HPDE6-E6E7 (cell line): ENCODE data around the gene PTPN11.
"Not testable (repeated sequence)": the region's sequence is repeated elsewhere in the genome, so short reads cannot be mapped to it uniquely, and the experiment has no call there.

Experiments
- DNase-seq: peaks from one replicate; pipeline ENCODE4 v3.0.0; 2011; ENCODE audit warnings: missing footprints; ENCODE audit errors: extremely low spot score

The PTPN11 gene

GRCh38 chr12:112514926-112515642 lies 96.3 kb downstream of the PTPN11 start:
- no peak for DNase-seq

GRCh38 chr12:112515868-112516267 lies 97.1 kb downstream of the PTPN11 start:
- DNase-seq: no peak

GRCh38 chr12:112517730-112518364 lies 99.1 kb downstream of the PTPN11 start:
- no peak for DNase-seq

GRCh38 chr12:112518365-112518735 lies 99.6 kb downstream of the PTPN11 start:
- no peak for DNase-seq

- not testable (repeated sequence) for DNase-seq
Observed at GRCh38 chr12:112519841-112520340, 101.1 kb downstream of the PTPN11 start.

- DNase-seq: no peak
Observed at GRCh38 chr12:112523856-112524255, 105.1 kb downstream of the PTPN11 start.

- no peak for DNase-seq
Observed at GRCh38 chr12:112524269-112524668, 105.5 kb downstream of the PTPN11 start.

- peak; percentile 43 for DNase-seq
Observed at GRCh38 chr12:112524676-112525425, 106.1 kb downstream of the PTPN11 start.

- no peak for DNase-seq
Observed at GRCh38 chr12:112525426-112525809, 106.7 kb downstream of the PTPN11 start.

GRCh38 chr12:112527082-112527481 lies 108.3 kb downstream of the PTPN11 start:
- no peak for DNase-seq

GRCh38 chr12:112527501-112527900 lies 108.8 kb downstream of the PTPN11 start:
- no peak for DNase-seq

- no peak for DNase-seq
Observed at GRCh38 chr12:112528521-112528920, 109.8 kb downstream of the PTPN11 start.

- DNase-seq: no peak
Observed at GRCh38 chr12:112530941-112531340, 112.2 kb downstream of the PTPN11 start.

GRCh38 chr12:112532106-112532505 lies 113.4 kb downstream of the PTPN11 start:
- DNase-seq: no peak

- no peak for DNase-seq
Observed at GRCh38 chr12:112533528-112533927, 114.8 kb downstream of the PTPN11 start.

GRCh38 chr12:112535017-112535416 lies 116.3 kb downstream of the PTPN11 start:
- no peak for DNase-seq

GRCh38 chr12:112535637-112536366 lies 117.1 kb downstream of the PTPN11 start:
- no peak for DNase-seq

- DNase-seq: no peak
Observed at GRCh38 chr12:112536367-112536730, 117.6 kb downstream of the PTPN11 start.

- DNase-seq: no peak
Observed at GRCh38 chr12:112537710-112538396, 119.1 kb downstream of the PTPN11 start.

- DNase-seq: no peak
Observed at GRCh38 chr12:112538740-112539139, 120.0 kb downstream of the PTPN11 start.

- no peak for DNase-seq
Observed at GRCh38 chr12:112539221-112539620, 120.5 kb downstream of the PTPN11 start.
